Activated naive CD4-positive, alpha-beta T cell treated with anti-CD3 and anti-CD28 coated beads for 36 hours (primary cell): ENCODE results near the gene IL31RA. TPM values are rescaled to one million over a fixed set of nuclear protein-coding genes. Genes with fewer than 3 reads are reported as not detected.
A peak's percentile ranks its signal among the peaks of the same experiment; 100 is the strongest.
"Not testable (repeated sequence)": the region's sequence is repeated elsewhere in the genome, so short reads cannot be mapped to it uniquely, and the experiment has no call there.

ENCODE experiments used
- CTCF ChIA-PET: fragments of 350-600 bp; sonication (Branson Sonifier 250); formaldehyde crosslinking; loops from one replicate; lab custom pipeline; 2021; ENCODE audit warnings: antibody characterized with exemption; lab: Charles Lee
- DNase-seq: peaks from one replicate; pipeline ENCODE4 v3.0.0-alpha.2; 2020
- H3K27ac Mint-ChIP-seq: one replicate; pipeline ENCODE4 v1.8.0; 2021; ENCODE audit warnings: mild to moderate bottlenecking, mixed read lengths
- H3K27me3 Mint-ChIP-seq: one replicate; pipeline ENCODE4 v1.8.0; 2021; ENCODE audit warnings: low read depth, mixed read lengths
- H3K36me3 Mint-ChIP-seq: one replicate; pipeline ENCODE4 v1.8.0; 2021; ENCODE audit warnings: low read depth, mixed read lengths
- H3K4me1 Mint-ChIP-seq: one replicate; pipeline ENCODE4 v1.8.0; 2021; ENCODE audit warnings: low read depth, mixed read lengths
- H3K4me3 Mint-ChIP-seq: one replicate; pipeline ENCODE4 v1.8.0; 2021; ENCODE audit warnings: mild to moderate bottlenecking, moderate library complexity, mixed read lengths
- H3K9me3 Mint-ChIP-seq: one replicate; pipeline ENCODE4 v1.8.0; 2021; ENCODE audit warnings: mixed read lengths
- intact Hi-C: fragments of 100-400 bp; cut with micrococcal nuclease; formaldehyde crosslinking; loops from one replicate; pipeline ENCODE4 v1.15.1; 2023
- total RNA-seq, 2 experiments: library from RNA; stranded (reverse); gene quantifications; one replicate each; pipeline ENCODE4 v1.2.3, GENCODE V29; 2021

Gene IL31RA
- total RNA-seq, 2 experiments from 2014 or later, result 0.31 to 0.32 TPM

DNA sequence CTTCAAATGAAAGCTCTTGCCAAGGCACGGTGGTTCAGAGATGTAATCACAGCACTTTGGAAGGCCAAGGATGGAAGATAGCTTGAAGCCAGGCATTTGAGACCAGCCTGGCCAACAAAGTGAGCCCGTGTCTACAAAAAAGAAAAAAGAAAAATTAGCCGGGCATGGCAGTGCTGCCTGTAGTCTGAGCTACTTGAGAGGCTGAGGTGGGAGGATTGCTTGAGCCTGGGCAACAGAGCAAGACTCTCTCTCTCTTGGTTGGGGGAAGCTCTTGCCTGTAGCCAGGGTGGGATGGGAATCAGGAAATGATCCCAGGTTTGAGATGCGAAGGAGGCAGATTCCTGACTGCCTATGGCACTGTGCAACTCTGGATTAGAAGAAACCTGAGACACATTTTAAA lies 81.5 kb downstream of the IL31RA start:
- Mint-ChIP-seq H3K36me3 (peaks cover 2% of the 10 kb centered on the region), H3K27me3 (no peaks in the 10 kb centered on the region), H3K27ac (no peak overlapping the region), H3K4me3 (no peak overlapping the region), H3K4me1 (peaks cover 2% of the 10 kb centered on the region), H3K9me3 (no peaks in the 10 kb centered on the region)
- intact Hi-C loops, result no loop called here
- CTCF ChIA-PET, result interaction anchor here (1.0 to 6.4 kb wide), 3 partner anchors 9 to 268 kb away, joined by 4 to 123 read pairs (median 6); no protein-coding TSS in a partner anchor
- DNase-seq, result no peak

GRCh38 chr5:55933377-55934114 lies 82.4 kb downstream of the IL31RA start:
- no peak for DNase-seq
- H3K9me3 Mint-ChIP-seq, result no peaks in the 10 kb centered on the region
- CTCF ChIA-PET, result interaction anchor here (1.6 to 6.4 kb wide), 2 partner anchors 10 to 267 kb away, joined by 6 to 123 read pairs; no protein-coding TSS in a partner anchor
- H3K4me1 Mint-ChIP-seq, result peaks cover 8% of the 10 kb centered on the region
- intact Hi-C loops, result no loop called here
- H3K27ac Mint-ChIP-seq, result no peak overlapping the region
- H3K27me3 Mint-ChIP-seq, result no peaks in the 10 kb centered on the region
- H3K4me3 Mint-ChIP-seq, result no peak overlapping the region
- peaks cover 2% of the 10 kb centered on the region for H3K36me3 Mint-ChIP-seq

- intact Hi-C loops, result no loop called here
- no peak overlapping the region for H3K27ac Mint-ChIP-seq
- H3K9me3 Mint-ChIP-seq, result no peaks in the 10 kb centered on the region
Measured at GRCh38 chr5:55934115-55934613, 83.0 kb downstream of the IL31RA start.

DNA sequence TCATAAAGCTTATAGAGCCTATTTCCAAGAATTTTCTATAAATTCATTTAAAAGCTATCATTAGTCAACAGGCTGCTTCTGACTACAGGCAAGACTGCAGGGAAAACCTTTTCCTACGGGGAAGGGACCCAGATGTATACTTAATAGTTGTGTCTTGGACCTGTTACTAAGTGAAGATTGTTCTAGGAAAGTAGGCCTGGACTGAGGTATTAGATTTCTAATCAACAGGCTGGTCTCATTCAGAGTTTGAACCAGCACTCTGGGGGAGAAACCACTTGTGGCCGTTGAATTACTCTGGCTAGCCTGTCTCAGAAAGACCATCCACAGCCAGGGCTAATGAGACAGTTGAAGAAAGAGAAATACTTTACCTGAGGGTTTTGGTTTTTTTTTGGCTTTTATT lies 83.6 kb downstream of the IL31RA start:
- H3K27ac Mint-ChIP-seq, result peak overlapping the region; percentile 65
- peaks cover 15% of the 10 kb centered on the region for H3K4me1 Mint-ChIP-seq
- CTCF ChIA-PET, result interaction anchor here (0.5 to 6.4 kb wide), 8 partner anchors 9 to 907 kb away, joined by 3 to 123 read pairs (median 4); no protein-coding TSS in a partner anchor
- no peak overlapping the region for H3K4me3 Mint-ChIP-seq
- intact Hi-C loops, result loop anchor here (5.0 kb wide), 2 partner anchors 338 to 903 kb away; no protein-coding TSS in a partner anchor
- H3K9me3 Mint-ChIP-seq, result no peaks in the 10 kb centered on the region
- H3K36me3 Mint-ChIP-seq, result peaks cover 9% of the 10 kb centered on the region
- H3K27me3 Mint-ChIP-seq, result no peaks in the 10 kb centered on the region
- DNase-seq, result no peak

More at GRCh38 chr5:55934115-55934613, 83.0 kb downstream of the IL31RA start:
- H3K4me3 Mint-ChIP-seq, result no peak overlapping the region
- H3K27me3 Mint-ChIP-seq, result no peaks in the 10 kb centered on the region
- peaks cover 12% of the 10 kb centered on the region for H3K4me1 Mint-ChIP-seq
- CTCF ChIA-PET, result interaction anchor here (1.4 to 6.4 kb wide), 2 partner anchors 9 to 267 kb away, joined by 4 to 123 read pairs; no protein-coding TSS in a partner anchor
- no peak for DNase-seq
- H3K36me3 Mint-ChIP-seq, result peaks cover 5% of the 10 kb centered on the region

GRCh38 chr5:55935371-55935770 lies 84.2 kb downstream of the IL31RA start:
- no peak overlapping the region for H3K27ac Mint-ChIP-seq
- CTCF ChIA-PET, result interaction anchor here (0.7 to 6.4 kb wide), 14 partner anchors 8 to 331 kb away, joined by 3 to 123 read pairs (median 4); no protein-coding TSS in a partner anchor
- H3K9me3 Mint-ChIP-seq, result no peaks in the 10 kb centered on the region
- intact Hi-C loops, result loop anchor here (5.0 kb wide), 2 partner anchors 337 to 902 kb away; no protein-coding TSS in a partner anchor
- H3K4me3 Mint-ChIP-seq, result no peak overlapping the region
- peaks cover 11% of the 10 kb centered on the region for H3K36me3 Mint-ChIP-seq
- no peak for DNase-seq
- H3K4me1 Mint-ChIP-seq, result peaks cover 15% of the 10 kb centered on the region
- H3K27me3 Mint-ChIP-seq, result no peaks in the 10 kb centered on the region

GRCh38 chr5:55936100-55936693 lies 85.0 kb downstream of the IL31RA start:
- CTCF ChIA-PET, result interaction anchor here (0.6 to 6.4 kb wide), 45 partner anchors 9 to 902 kb away, joined by 3 to 123 read pairs (median 4); partner anchors contain the start of gene IL6ST
- H3K27ac Mint-ChIP-seq, result no peak overlapping the region

GRCh38 chr5:55937598-55937997 lies 86.4 kb downstream of the IL31RA start:
- CTCF ChIA-PET, result interaction anchor here (1.0 to 6.4 kb wide), 12 partner anchors 9 to 495 kb away, joined by 3 to 123 read pairs (median 7); no protein-coding TSS in a partner anchor
- H3K27me3 Mint-ChIP-seq, H3K27ac Mint-ChIP-seq, H3K4me3 Mint-ChIP-seq, DNase-seq, H3K9me3 Mint-ChIP-seq: not testable (repeated sequence)
- intact Hi-C loops, result loop anchor here (2.0 to 5.0 kb wide), 3 partner anchors 135 to 900 kb away; no protein-coding TSS in a partner anchor
- Mint-ChIP-seq H3K4me1 (peaks cover 24% of the 10 kb centered on the region), H3K36me3 (peaks cover 25% of the 10 kb centered on the region)

More at GRCh38 chr5:55936100-55936693, 85.0 kb downstream of the IL31RA start:
- Mint-ChIP-seq H3K4me3 (no peak overlapping the region), H3K9me3 (no peaks in the 10 kb centered on the region), H3K36me3 (peaks cover 14% of the 10 kb centered on the region), H3K27me3 (no peaks in the 10 kb centered on the region), H3K4me1 (peaks cover 15% of the 10 kb centered on the region)
- DNase-seq, result peak; percentile 93
- intact Hi-C loops, result loop anchor here (1.0 to 5.0 kb wide), 5 partner anchors 42 to 901 kb away; no protein-coding TSS in a partner anchor

DNA sequence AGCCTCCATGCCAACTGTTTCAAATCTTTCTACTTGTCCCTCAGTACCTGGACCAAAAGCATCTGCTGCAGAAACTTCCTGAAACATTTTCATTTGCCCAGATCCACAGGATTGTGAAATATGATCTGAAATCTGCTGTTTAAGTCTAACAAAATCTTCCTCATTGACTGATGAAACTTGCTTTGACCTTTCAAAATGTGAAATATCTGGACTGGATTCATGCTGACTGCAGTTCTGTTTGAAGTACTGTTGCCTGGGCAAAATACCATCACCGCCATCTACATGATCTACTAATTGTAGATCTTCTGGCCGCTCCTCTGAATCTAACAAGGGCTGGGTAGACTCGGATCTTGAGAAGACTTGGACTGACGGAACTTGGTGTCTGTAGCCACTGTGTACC lies 90.0 kb downstream of the IL31RA start:
- Mint-ChIP-seq H3K36me3 (peaks cover 49% of the 10 kb centered on the region), H3K4me1 (peaks cover 38% of the 10 kb centered on the region), H3K27ac (peak overlapping the region; percentile 76)
- DNase-seq, intact Hi-C loops, H3K27me3 Mint-ChIP-seq, H3K9me3 Mint-ChIP-seq, H3K4me3 Mint-ChIP-seq: not testable (repeated sequence)
- CTCF ChIA-PET, result interaction anchor here (0.6 to 1.2 kb wide), 3 partner anchors 308 to 543 kb away, joined by 3 to 6 read pairs (median 3); no protein-coding TSS in a partner anchor

DNA sequence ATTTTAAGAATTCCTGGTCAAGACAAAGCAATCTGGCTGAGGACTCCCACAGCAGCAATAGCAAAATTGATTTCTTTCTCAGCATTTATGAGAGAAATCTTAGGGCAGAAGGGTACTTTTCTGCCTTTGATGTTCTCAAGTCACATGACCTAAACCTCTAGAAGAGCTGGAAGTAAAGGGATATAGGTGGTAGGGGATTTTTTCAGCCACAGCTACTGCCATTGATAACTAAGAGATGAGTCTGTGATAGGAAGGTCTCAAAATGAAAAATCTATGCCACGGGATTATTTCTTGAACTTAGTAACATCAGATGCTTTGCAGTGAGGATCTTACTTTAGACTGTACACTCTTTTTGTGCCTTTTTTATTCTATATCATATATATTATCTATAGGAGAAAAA lies 108.1 kb downstream of the IL31RA start:
- CTCF ChIA-PET, result interaction anchor here (0.9 kb wide), 1 partner anchor 22 kb away, joined by 3 read pairs; no protein-coding TSS in a partner anchor
- Mint-ChIP-seq H3K36me3 (peaks cover 46% of the 10 kb centered on the region), H3K4me1 (peaks cover 36% of the 10 kb centered on the region), H3K4me3 (no peak overlapping the region), H3K9me3 (no peaks in the 10 kb centered on the region), H3K27ac (peak overlapping the region; percentile 55), H3K27me3 (no peaks in the 10 kb centered on the region)
- intact Hi-C loops, result loop anchor here (2.0 kb wide), 1 partner anchor 14 kb away; no protein-coding TSS in a partner anchor
- no peak for DNase-seq

DNA sequence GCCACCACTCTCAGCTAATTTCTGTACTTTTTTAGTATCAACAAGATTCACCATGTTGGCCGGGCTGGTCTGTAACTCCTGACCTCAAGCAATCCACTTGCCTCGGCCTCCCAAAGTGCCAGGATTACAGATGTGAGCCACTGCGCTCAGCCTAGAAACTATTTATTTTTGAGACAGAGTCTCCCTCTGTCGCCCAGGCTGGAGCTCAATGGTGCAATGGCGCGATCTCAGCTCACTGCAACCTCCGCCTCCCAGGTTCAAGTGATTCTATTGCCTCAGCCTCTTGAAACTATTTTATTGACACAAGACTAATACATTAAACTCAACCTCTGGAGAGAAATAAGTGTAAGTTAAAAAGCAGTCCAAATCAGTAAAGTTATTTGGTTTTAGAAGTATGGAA lies 109.6 kb downstream of the IL31RA start:
- intact Hi-C loops, result no loop called here
- H3K27ac Mint-ChIP-seq, result peak overlapping the region; percentile 79
- CTCF ChIA-PET, result no interaction called here

GRCh38 chr5:55965525-55965924 lies 114.4 kb downstream of the IL31RA start:
- CTCF ChIA-PET, result interaction anchor here (1.0 kb wide), 1 partner anchor 12 kb away, joined by 4 read pairs; no protein-coding TSS in a partner anchor
- peaks cover 54% of the 10 kb centered on the region for H3K4me1 Mint-ChIP-seq
- intact Hi-C loops, result loop anchor here (2.0 kb wide), 1 partner anchor 19 kb away; no protein-coding TSS in a partner anchor
- H3K27me3 Mint-ChIP-seq, result no peaks in the 10 kb centered on the region
- no peak overlapping the region for H3K4me3 Mint-ChIP-seq
- peaks cover 40% of the 10 kb centered on the region for H3K36me3 Mint-ChIP-seq
- H3K27ac Mint-ChIP-seq, result peak overlapping the region; percentile 70
- no peak for DNase-seq
- no peaks in the 10 kb centered on the region for H3K9me3 Mint-ChIP-seq

More for the DNA sequence above, 109.6 kb downstream of the IL31RA start:
- Mint-ChIP-seq H3K4me3 (no peak overlapping the region), H3K9me3 (no peaks in the 10 kb centered on the region), H3K4me1 (peaks cover 41% of the 10 kb centered on the region), H3K27me3 (no peaks in the 10 kb centered on the region), H3K36me3 (peaks cover 43% of the 10 kb centered on the region)
- DNase-seq, result no peak
